ENCODE measurements around the gene PRRC2A. TPM values are rescaled to one million over a fixed set of nuclear protein-coding genes. Genes with fewer than 3 reads are reported as not detected.

The PRRC2A gene
- total RNA-seq, 1 experiment from 2014 or later: 383 TPM

- Histone ChIP-seq H3K18ac (ENCODE audit: insufficient read length, low read depth, low read length) (no peak overlapping the region), H2AFZ (ENCODE audit: low read length) (no peak overlapping the region), H3K27me3 (ENCODE audit: insufficient read depth, low read length) (no peaks in the 10 kb centered on the region), H3K4me1 (ENCODE audit: insufficient read depth, low read length) (peaks cover 2% of the 10 kb centered on the region; the same call in 1 of the 2 replicates), H2BK120ac (ENCODE audit: low read depth, low read length, poor library complexity, severe bottlenecking) (no peak overlapping the region), H4K91ac (ENCODE audit: insufficient read length, low read depth, low read length) (no peak overlapping the region), H3K9me3 (ENCODE audit: control insufficient read depth, low read depth, low read length) (no peaks in the 10 kb centered on the region), H3K23ac (ENCODE audit: insufficient read length, low read depth, low read length) (no peak overlapping the region), H3K4ac (ENCODE audit: low read depth, low read length) (no peak overlapping the region), H2BK5ac (ENCODE audit: insufficient read length, low read length) (no peak overlapping the region), H3K27ac (ENCODE audit: insufficient read length, low read depth, low read length) (no peak overlapping the region), H3K79me1 (ENCODE audit: insufficient read depth, low read depth, low read length, poor library complexity, severe bottlenecking) (no peaks in the 10 kb centered on the region), H3K9ac (ENCODE audit: extremely low read depth, insufficient read length, low read length) (no peak overlapping the region), H3T11ph (ENCODE audit: low read length) (no peak overlapping the region), H4K8ac (replicated peaks; ENCODE audit: insufficient read length, low read depth, low read length) (no peak overlapping the region), H4K5ac (ENCODE audit: insufficient read length, low read depth, low read length) (no peak overlapping the region), H2BK20ac (ENCODE audit: low read depth, low read length, poor library complexity, severe bottlenecking) (no peak overlapping the region), H2AK5ac (ENCODE audit: insufficient read length, low read length) (no peak overlapping the region), H3K56ac (ENCODE audit: insufficient read length, low read depth, low read length) (no peak overlapping the region), H4K20me1 (ENCODE audit: control insufficient read depth, insufficient read depth, insufficient read length) (no peaks in the 10 kb centered on the region), H3K14ac (ENCODE audit: insufficient read depth, low read length) (no peak overlapping the region), H3K79me2 (ENCODE audit: insufficient read depth, low read length) (no peaks in the 10 kb centered on the region), H3K23me2 (ENCODE audit: insufficient read length, low read depth, low read length, poor library complexity, severe bottlenecking) (peaks cover 11% of the 10 kb centered on the region), H2BK15ac (ENCODE audit: low read depth, low read length) (no peak overlapping the region), H3K4me2 (ENCODE audit: insufficient read depth, insufficient read length, low read length) (no peak overlapping the region), H2BK12ac (ENCODE audit: insufficient read length, low read depth, low read length) (no peak overlapping the region)
- no peaks in the 10 kb centered on the region for H3K36me3 Mint-ChIP-seq (ENCODE audit: insufficient read depth in 1 of 3, low read depth in 3 of 3)
- WGBS (ENCODE audit: extremely low coverage, insufficient read length, low lambda C conversion rate): no CpG with 5 or more reads among the region's 19 CpGs
- no peak overlapping the region for H3K4me3 Mint-ChIP-seq
- no peaks in the 10 kb centered on the region; a peak in 2 of 5 replicates for H3K9me3 Mint-ChIP-seq
- DNase-seq: no peak
- no peak overlapping the region for H3K27ac Mint-ChIP-seq
- no peak for TF ChIP-seq CTCF (conservative IDR thresholded peaks at IDR 0.05)
- H3K27me3 Mint-ChIP-seq (ENCODE audit: low read depth): peaks cover 45% of the 10 kb centered on the region
- peaks cover 34 to 38% of the 10 kb centered on the region in 2 experiments for H3K4me1 Mint-ChIP-seq
Measured at GRCh38 chr6:31576897-31577578, 43.5 kb upstream of the PRRC2A start.

Measured in H9 (cell line).